ENCODE results near the gene RNU6-8. TPM values are rescaled to one million over a fixed set of nuclear protein-coding genes. Genes with fewer than 3 reads are reported as not detected.

RNU6-8 gene
- polyA plus RNA-seq, 1 experiment, result not detected

GRCh38 chr14:32197919-32198318 is 5.2 kb downstream of the RNU6-8 start:
- Histone ChIP-seq H3K27me3 (ENCODE audit: control insufficient read depth, insufficient read depth, low read length) (no peaks in the 10 kb centered on the region), H3K4me3 (ENCODE audit: low read depth, low read length) (no peak overlapping the region), H3K36me3 (ENCODE audit: control insufficient read depth, insufficient read depth, low read length) (no peaks in the 10 kb centered on the region)
- TF ChIP-seq CTCF (IDR thresholded peaks at IDR 0.05; ENCODE audit: insufficient read depth, low read depth, low read length), result no peak
- POLR2A ChIA-PET, result no interaction called here
- no peak for DNase-seq (ENCODE audit: low read depth)
- CTCF ChIA-PET, result no interaction called here

- H3K27me3 ChIP-seq (ENCODE audit: control insufficient read depth, insufficient read depth, low read length), result peaks cover 3% of the 10 kb centered on the region
- TF ChIP-seq CTCF (IDR thresholded peaks at IDR 0.05; ENCODE audit: insufficient read depth, low read depth, low read length), result no peak
- ChIA-PET CTCF (no interaction called here), POLR2A (no interaction called here)
- no peaks in the 10 kb centered on the region for H3K36me3 ChIP-seq (ENCODE audit: control insufficient read depth, insufficient read depth, low read length)
- H3K4me3 ChIP-seq (ENCODE audit: low read depth, low read length), result no peak overlapping the region
- no peak for DNase-seq (ENCODE audit: low read depth)
These were observed 7.4 kb downstream of the RNU6-8 start for GRCh38 chr14:32195636-32196035.

DNA sequence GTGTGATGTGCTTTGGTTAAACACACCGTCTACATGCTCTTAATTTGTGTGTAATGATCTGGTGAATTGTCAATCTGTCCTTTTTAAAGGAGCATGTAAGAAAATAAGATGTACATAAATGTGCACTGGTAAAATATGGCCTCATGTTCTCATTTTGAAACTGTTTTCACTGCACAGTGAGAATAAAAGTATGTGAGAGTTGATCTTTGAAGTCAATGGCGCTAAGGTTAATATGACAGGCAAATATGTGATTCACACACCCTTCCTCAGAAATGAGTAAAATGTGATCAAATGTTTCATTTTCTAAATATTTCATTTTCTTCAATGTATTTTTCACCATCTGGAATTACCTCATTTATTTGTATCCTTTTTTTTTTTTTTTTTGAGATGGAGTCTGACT is 9.5 kb downstream of the RNU6-8 start:
- no peak for TF ChIP-seq CTCF (IDR thresholded peaks at IDR 0.05; ENCODE audit: insufficient read depth, low read depth, low read length)
- ChIA-PET POLR2A (no interaction called here), CTCF (no interaction called here)
- DNase-seq (ENCODE audit: low read depth), result no peak
- H3K4me3 ChIP-seq (ENCODE audit: low read depth, low read length), result no peak overlapping the region
- no peaks in the 10 kb centered on the region for H3K36me3 ChIP-seq (ENCODE audit: control insufficient read depth, insufficient read depth, low read length)
- peaks cover 3% of the 10 kb centered on the region for H3K27me3 ChIP-seq (ENCODE audit: control insufficient read depth, insufficient read depth, low read length)

GRCh38 chr14:32192712-32193373 is 10.2 kb downstream of the RNU6-8 start:
- Histone ChIP-seq H3K27me3 (ENCODE audit: control insufficient read depth, insufficient read depth, low read length) (peaks cover 3% of the 10 kb centered on the region), H3K4me3 (ENCODE audit: low read depth, low read length) (no peak overlapping the region), H3K36me3 (ENCODE audit: control insufficient read depth, insufficient read depth, low read length) (no peaks in the 10 kb centered on the region)
- no peak for DNase-seq (ENCODE audit: low read depth)
- POLR2A ChIA-PET, result no interaction called here
- no peak for TF ChIP-seq CTCF (IDR thresholded peaks at IDR 0.05; ENCODE audit: insufficient read depth, low read depth, low read length)
- CTCF ChIA-PET, result interaction anchor here (1.0 kb wide), 1 partner anchor 9 kb away, joined by 3 read pairs; no protein-coding TSS in a partner anchor

DNA sequence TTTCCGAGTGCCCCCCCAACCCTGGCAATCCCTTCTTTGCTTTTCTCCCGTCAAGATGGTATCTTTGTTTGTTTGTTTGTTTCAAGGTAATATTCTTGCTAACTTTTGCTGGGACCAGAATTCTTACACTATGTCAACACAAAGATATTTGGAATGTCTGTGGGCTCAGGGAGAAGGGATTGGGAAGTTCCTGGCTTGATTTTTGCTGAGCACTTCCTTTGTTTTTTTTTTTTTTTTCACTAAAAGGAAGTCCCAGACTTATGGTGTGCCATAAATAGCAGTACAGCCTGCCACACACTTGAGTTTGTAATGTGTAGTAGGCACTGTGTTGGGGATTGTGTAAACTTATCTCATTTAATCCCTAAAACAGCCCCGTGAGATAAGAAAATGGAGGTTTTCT is 12.4 kb downstream of the RNU6-8 start:
- H3K36me3 ChIP-seq (ENCODE audit: control insufficient read depth, insufficient read depth, low read length), result no peaks in the 10 kb centered on the region
- DNase-seq (ENCODE audit: low read depth), result no peak
- H3K4me3 ChIP-seq (ENCODE audit: low read depth, low read length), result no peak overlapping the region
- TF ChIP-seq CTCF (IDR thresholded peaks at IDR 0.05; ENCODE audit: insufficient read depth, low read depth, low read length), result no peak
- CTCF ChIA-PET, result no interaction called here
- peaks cover 3% of the 10 kb centered on the region for H3K27me3 ChIP-seq (ENCODE audit: control insufficient read depth, insufficient read depth, low read length)
- POLR2A ChIA-PET, result no interaction called here

Measured in BJ (cell line).